Small intestine (tissue), 16 donors: ENCODE data around the gene LRRC37B. TPM values are rescaled to one million over a fixed set of nuclear protein-coding genes. Genes with fewer than 3 reads are reported as not detected.
"Not testable (repeated sequence)": the region's sequence is repeated elsewhere in the genome, so short reads cannot be mapped to it uniquely, and the experiment has no call there.

ENCODE experiments used
- DNase-seq, 2 donors: peaks; one replicate each; pipeline versions ENCODE4 v3.0.0 to v3.0.0-alpha.2; 2013
- FAIRE-seq: peaks from 2 replicates; lab custom pipeline; 2012; peaks lifted over from hg19 to GRCh38; lab: Jason Lieb, UNC
- H3K27ac ChIP-seq, 3 donors: one replicate each; pipeline ENCODE4 v1.5.1; 2013; ENCODE audit warnings: low read length in 2 of 3, mild to moderate bottlenecking in 2 of 3, control low read depth in 1 of 3, inconsistent platforms in 1 of 3, low read depth in 1 of 3, moderate library complexity in 1 of 3
- H3K27me3 ChIP-seq, 3 donors: one replicate each; pipeline ENCODE4 v1.6.1; 2013; ENCODE audit warnings: low read length in 3 of 3, inconsistent platforms in 1 of 3; ENCODE audit not compliant: control insufficient read depth in 3 of 3, insufficient read depth in 3 of 3
- H3K36me3 ChIP-seq, 3 donors: one replicate each; pipeline ENCODE4 v1.6.1; 2013; ENCODE audit warnings: low read length in 3 of 3, inconsistent platforms in 1 of 3, low read depth in 1 of 3, mild to moderate bottlenecking in 1 of 3, moderate library complexity in 1 of 3; ENCODE audit not compliant: control insufficient read depth in 3 of 3, insufficient read depth in 2 of 3
- H3K4me1 ChIP-seq, 3 donors: one replicate each; pipeline ENCODE4 v1.6.1; 2013; ENCODE audit warnings: low read length in 2 of 3, inconsistent platforms in 1 of 3, low read depth in 1 of 3, mild to moderate bottlenecking in 1 of 3, moderate library complexity in 1 of 3; ENCODE audit not compliant: control insufficient read depth in 3 of 3, insufficient read depth in 2 of 3
- H3K4me3 ChIP-seq, 3 donors: one replicate each; pipeline ENCODE4 v1.5.1; 2013; ENCODE audit warnings: low read length in 3 of 3, control low read depth in 1 of 3, inconsistent platforms in 1 of 3, low read depth in 1 of 3, mild to moderate bottlenecking in 1 of 3, moderate library complexity in 1 of 3
- H3K9me3 ChIP-seq, 2 donors: one replicate each; pipeline ENCODE4 v1.6.1; 2013; ENCODE audit warnings: low read depth in 1 of 2, low read length in 1 of 2; ENCODE audit not compliant: control insufficient read depth in 2 of 2, insufficient read depth in 1 of 2
- whole genome bisulfite sequencing, 3 donors: extraction: QIAGEN DNeasy Blood & Tissue Kit; methylation state at CpG; one replicate each; pipeline ENCODE4 v1.1.7; 2013; 5-methylcytosine and 5-hydroxymethylcytosine counted together
- long read RNA-seq, 10 donors: transcript quantifications; one replicate each; lab custom pipeline, GENCODE V29; 2026
- polyA plus RNA-seq, 4 donors: library from polyadenylated mRNA; stranded (reverse) in 3 of 4; unstranded in 1 of 4; fragments of 200-250 nt in 3 of 4; fragments of 120-200 nt in 1 of 4; gene quantifications; one replicate each; pipeline versions ENCODE4 v1.2.1 to v1.2.3, GENCODE V29; 2013
- donor health status: healthy with polysubstance abuse.
- donor health status: control.
- donor health status: control.
- donor health status: Bipolar disorder and iron deficiency.
- donor health status: healthy.

The LRRC37B gene
- 10 to 100 TPM in 2 of 4 donors, 1 to 10 TPM in 2; 8.6 to 26.2 (median 14.0) TPM for polyA plus RNA-seq
- long read RNA-seq, donor 1: 0 reads
- long read RNA-seq, donor 2: 0 reads
- long read RNA-seq, donor 3, partial matches to known transcripts: 0 of 1 reads
- long read RNA-seq, donor 3, other reads (novel, unspliced or antisense): 0 of 1 reads
- long read RNA-seq, donor 4: 0 reads
- long read RNA-seq, donor 5, partial matches to known transcripts: 0 of 1 reads
- long read RNA-seq, donor 5, other reads (novel, unspliced or antisense): 0 of 1 reads
- long read RNA-seq, donor 6, partial matches to known transcripts: 0 of 2 reads
- long read RNA-seq, donor 6, other reads (novel, unspliced or antisense): 0 of 2 reads
- long read RNA-seq, donor 7: 0 reads
- long read RNA-seq, donor 8, partial matches to known transcripts: 0 of 2 reads
- long read RNA-seq, donor 8, other reads (novel, unspliced or antisense): 0 of 2 reads
- long read RNA-seq, donor 9, partial matches to known transcripts: 0 of 1 reads
- long read RNA-seq, donor 9, other reads (novel, unspliced or antisense): 0 of 1 reads
- long read RNA-seq, donor 10, partial matches to known transcripts: 0 of 2 reads
- long read RNA-seq, donor 10, other reads (novel, unspliced or antisense): 0 of 2 reads

GRCh38 chr17:32006957-32007462 is at the start of gene LRRC37B:
TSS of gene LRRC37B (plus strand) at chr17:32007383. CDS start at chr17:32021393, 14,010 bp downstream.
- Histone ChIP-seq H3K4me3 (peak within 1 kb of the TSS; percentile 91 to 99 (median 97)), H3K9me3 (no peaks in the 10 kb centered on the region), H3K4me1 (peaks cover 0 to 4% (median 2%) of the 10 kb centered on the region in 3 donors), H3K36me3 (no peaks in the 10 kb centered on the region), H3K27me3 (no peaks in the 10 kb centered on the region), H3K27ac (peak within 1 kb of the TSS; percentile 48 to 80 (median 76))
- 0 to 1% (median 1%) methylated on average over 27 to 51 of the region's 51 CpGs for WGBS, 3 donors
- DNase-seq: peak; percentile 86 to 92
- FAIRE-seq: no peak

GRCh38 chr17:31964131-31964530 is 43.1 kb upstream of the LRRC37B start:
- not testable (repeated sequence) for DNase-seq, H3K27me3 ChIP-seq, H3K27ac ChIP-seq, H3K9me3 ChIP-seq, FAIRE-seq, H3K4me1 ChIP-seq, H3K4me3 ChIP-seq
- 91 to 95% (median 95%) methylated on average over 8 of the region's 8 CpGs for WGBS, 3 donors
- peaks cover 5 to 50% (median 6%) of the 10 kb centered on the region in 3 donors for H3K36me3 ChIP-seq

GRCh38 chr17:31967648-31968047 is 39.5 kb upstream of the LRRC37B start:
- Histone ChIP-seq H3K4me1 (no peaks in the 10 kb centered on the region), H3K27ac (no peak overlapping the region), H3K27me3 (no peaks in the 10 kb centered on the region), H3K4me3 (no peak overlapping the region), H3K9me3 (no peaks in the 10 kb centered on the region), H3K36me3 (peaks cover 6 to 53% (median 7%) of the 10 kb centered on the region in 3 donors)
- 95 to 98% (median 97%) methylated on average over 3 of the region's 3 CpGs for WGBS, 3 donors
- FAIRE-seq (no peak), DNase-seq (no peak)

GRCh38 chr17:31970416-31970815 is 36.8 kb upstream of the LRRC37B start:
- H3K36me3 ChIP-seq: peaks cover 6 to 46% (median 7%) of the 10 kb centered on the region in 3 donors
- WGBS, 3 donors: 80 to 91% (median 85%) methylated on average over 5 of the region's 5 CpGs
- not testable (repeated sequence) for FAIRE-seq

GRCh38 chr17:31974269-31975071 is 32.7 kb upstream of the LRRC37B start:
- not testable (repeated sequence) for H3K9me3 ChIP-seq, H3K4me1 ChIP-seq, DNase-seq, H3K4me3 ChIP-seq, H3K27me3 ChIP-seq, H3K27ac ChIP-seq
- FAIRE-seq: peak; percentile 73
- peaks cover 0 to 26% (median 2%) of the 10 kb centered on the region in 3 donors for H3K36me3 ChIP-seq
- 96 to 99% (median 98%) methylated on average over 13 to 14 of the region's 14 CpGs for WGBS, 3 donors

More at GRCh38 chr17:31970416-31970815, 36.8 kb upstream of the LRRC37B start:
- not testable (repeated sequence) for DNase-seq, H3K27ac ChIP-seq, H3K4me3 ChIP-seq, H3K4me1 ChIP-seq, H3K9me3 ChIP-seq, H3K27me3 ChIP-seq

GRCh38 chr17:31975391-31975790 is 31.8 kb upstream of the LRRC37B start:
- not testable (repeated sequence) for H3K9me3 ChIP-seq, H3K4me1 ChIP-seq, H3K27ac ChIP-seq, DNase-seq, FAIRE-seq, H3K4me3 ChIP-seq, H3K27me3 ChIP-seq
- H3K36me3 ChIP-seq: peaks cover 0 to 24% (median 2%) of the 10 kb centered on the region in 3 donors
- WGBS, 3 donors: 76 to 87% (median 85%) methylated on average over 5 of the region's 5 CpGs

GRCh38 chr17:31991821-31992220 is 15.4 kb upstream of the LRRC37B start:
- not testable (repeated sequence) for DNase-seq, H3K4me1 ChIP-seq, H3K27ac ChIP-seq, H3K4me3 ChIP-seq, FAIRE-seq, H3K9me3 ChIP-seq, H3K27me3 ChIP-seq
- H3K36me3 ChIP-seq: peaks cover 8 to 59% (median 11%) of the 10 kb centered on the region in 3 donors
- WGBS, 3 donors: 88 to 94% (median 93%) methylated on average over 8 of the region's 8 CpGs

- Histone ChIP-seq H3K36me3 (peaks cover 10 to 33% (median 12%) of the 10 kb centered on the region in 3 donors), H3K4me3 (no peak overlapping the region), H3K4me1 (no peaks in the 10 kb centered on the region), H3K27ac (no peak overlapping the region), H3K27me3 (no peaks in the 10 kb centered on the region), H3K9me3 (no peaks in the 10 kb centered on the region)
- 92 to 93% (median 93%) methylated on average over 6 of the region's 6 CpGs for WGBS, 3 donors
- DNase-seq: no peak
- no peak for FAIRE-seq
Observed at GRCh38 chr17:31997005-31997404, 10.2 kb upstream of the LRRC37B start.
